GM21528 (cell line): Measurements from ENCODE around the gene TTBK2.
"Not testable (repeated sequence)": the region's sequence is repeated elsewhere in the genome, so short reads cannot be mapped to it uniquely, and the experiment has no call there.

ENCODE experiments used
- ATAC-seq: cut with Tn5 transposase; IDR thresholded peaks from one replicate; pipeline ENCODE4 v1.9.1; 2021; ENCODE audit warnings: mild to moderate bottlenecking, moderate library complexity; ENCODE audit not compliant: unreplicated experiment, low FRiP score

TTBK2 gene

DNA sequence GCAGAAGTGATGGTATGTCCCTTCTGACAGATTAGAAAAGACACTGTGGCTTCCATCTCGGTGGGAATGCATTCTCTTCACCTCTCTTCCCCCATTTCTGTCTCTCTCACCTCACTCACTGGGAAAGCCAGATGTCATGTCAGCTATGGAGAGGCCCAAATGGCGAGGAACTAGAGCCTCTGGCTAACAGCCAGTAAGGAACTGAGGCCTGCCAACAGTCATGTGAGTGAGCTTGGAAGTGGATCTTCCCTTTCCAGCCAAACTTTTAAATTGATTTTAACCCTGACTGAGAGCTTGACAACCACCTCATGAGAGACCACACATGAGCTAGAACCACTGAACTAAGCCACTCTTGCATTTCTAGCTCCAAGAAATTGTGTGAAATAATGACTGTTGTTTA lies 148.4 kb downstream of the TTBK2 start:
- no peak for ATAC-seq

DNA sequence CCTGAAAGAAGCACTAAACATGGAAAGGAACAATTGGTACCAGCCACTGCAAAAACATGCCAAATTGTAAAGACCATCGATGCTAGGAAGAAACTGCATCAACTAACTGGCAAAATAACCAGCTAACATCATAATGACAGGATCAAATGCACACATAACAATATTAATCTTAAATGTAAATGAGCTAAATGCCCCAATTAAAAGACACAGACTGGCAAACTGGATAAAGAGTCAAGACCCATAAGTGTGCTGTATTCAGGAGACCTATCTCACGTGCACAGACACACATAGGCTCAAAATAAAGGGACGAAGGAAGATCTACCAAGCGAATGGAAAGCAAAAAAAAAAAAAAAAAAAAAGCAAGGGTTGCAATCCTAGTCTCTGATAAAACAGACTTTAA lies 154.5 kb downstream of the TTBK2 start:
- not testable (repeated sequence) for ATAC-seq

- not testable (repeated sequence) for ATAC-seq
These were observed 156.3 kb downstream of the TTBK2 start for GRCh38 chr15:42764154-42764731.

DNA sequence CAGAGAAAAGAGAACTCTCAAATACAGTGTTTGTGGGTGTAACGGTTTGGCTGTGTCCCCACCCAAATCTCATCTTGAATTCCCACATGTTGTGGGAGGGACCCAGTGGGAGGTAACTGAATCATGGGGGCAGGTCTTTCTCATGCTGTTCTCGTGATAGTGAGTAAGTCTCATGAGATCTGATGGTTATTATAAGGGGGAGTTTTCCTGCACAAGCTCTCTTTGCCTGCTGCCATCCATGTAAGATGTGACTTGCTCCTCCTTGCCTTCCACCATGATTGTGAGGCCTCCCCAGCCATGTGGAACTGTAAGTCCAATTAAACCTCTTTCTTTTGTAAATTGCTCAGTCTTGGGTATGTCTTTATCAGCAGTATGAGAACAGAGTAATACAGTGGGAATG lies 158.8 kb downstream of the TTBK2 start:
- not testable (repeated sequence) for ATAC-seq

- ATAC-seq = no peak
These were observed 159.8 kb downstream of the TTBK2 start for GRCh38 chr15:42760759-42761158.

- no peak for ATAC-seq
These were observed 161.5 kb downstream of the TTBK2 start for GRCh38 chr15:42759093-42759492.

DNA sequence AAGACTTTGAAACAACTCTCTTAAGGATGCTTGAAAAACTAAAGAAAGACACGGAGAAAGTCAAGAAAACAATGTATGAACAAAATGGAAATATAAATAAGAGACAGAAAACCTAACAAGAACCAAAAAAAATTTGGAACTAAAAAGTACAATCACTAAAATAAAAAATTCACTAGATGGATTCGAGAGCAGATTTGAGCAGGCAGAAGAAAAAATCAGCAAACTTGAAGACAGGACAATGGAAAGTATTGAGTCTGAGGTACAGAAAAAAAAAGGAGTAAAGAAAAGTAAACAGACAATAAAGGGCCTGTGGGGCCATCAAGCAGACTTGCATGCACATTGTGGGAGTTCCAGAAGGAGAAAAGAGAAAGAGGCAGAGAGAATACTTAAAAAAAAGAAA lies 170.3 kb downstream of the TTBK2 start:
- no peak for ATAC-seq

- no peak for ATAC-seq
These were observed 171.3 kb downstream of the TTBK2 start for GRCh38 chr15:42749266-42749665.

DNA sequence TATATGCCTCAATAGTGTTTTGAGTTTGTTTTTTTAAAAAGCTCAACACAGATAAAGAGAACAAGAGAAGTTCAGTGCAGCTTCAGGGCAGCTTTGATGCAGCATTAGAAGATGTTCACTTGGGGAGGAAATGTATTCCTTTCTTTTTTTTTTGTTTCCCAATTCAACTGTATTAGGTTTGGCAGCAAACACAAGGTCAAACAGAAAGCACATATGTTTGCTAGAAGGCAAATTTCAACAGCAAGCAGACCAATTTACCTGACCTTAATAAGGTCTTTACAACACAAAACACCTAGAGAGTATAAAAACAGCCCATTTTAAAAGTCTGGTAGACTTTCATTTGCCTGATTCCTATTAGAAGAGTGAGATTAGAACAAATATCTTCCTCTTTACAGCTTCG lies 176.4 kb downstream of the TTBK2 start:
- no peak for ATAC-seq

- no peak for ATAC-seq
These were observed 178.4 kb downstream of the TTBK2 start for GRCh38 chr15:42742149-42742548.

GRCh38 chr15:42741710-42742109 lies 178.9 kb downstream of the TTBK2 start:
- no peak for ATAC-seq

GRCh38 chr15:42737529-42738328 lies 182.8 kb downstream of the TTBK2 start:
- ATAC-seq = peak; percentile 4

DNA sequence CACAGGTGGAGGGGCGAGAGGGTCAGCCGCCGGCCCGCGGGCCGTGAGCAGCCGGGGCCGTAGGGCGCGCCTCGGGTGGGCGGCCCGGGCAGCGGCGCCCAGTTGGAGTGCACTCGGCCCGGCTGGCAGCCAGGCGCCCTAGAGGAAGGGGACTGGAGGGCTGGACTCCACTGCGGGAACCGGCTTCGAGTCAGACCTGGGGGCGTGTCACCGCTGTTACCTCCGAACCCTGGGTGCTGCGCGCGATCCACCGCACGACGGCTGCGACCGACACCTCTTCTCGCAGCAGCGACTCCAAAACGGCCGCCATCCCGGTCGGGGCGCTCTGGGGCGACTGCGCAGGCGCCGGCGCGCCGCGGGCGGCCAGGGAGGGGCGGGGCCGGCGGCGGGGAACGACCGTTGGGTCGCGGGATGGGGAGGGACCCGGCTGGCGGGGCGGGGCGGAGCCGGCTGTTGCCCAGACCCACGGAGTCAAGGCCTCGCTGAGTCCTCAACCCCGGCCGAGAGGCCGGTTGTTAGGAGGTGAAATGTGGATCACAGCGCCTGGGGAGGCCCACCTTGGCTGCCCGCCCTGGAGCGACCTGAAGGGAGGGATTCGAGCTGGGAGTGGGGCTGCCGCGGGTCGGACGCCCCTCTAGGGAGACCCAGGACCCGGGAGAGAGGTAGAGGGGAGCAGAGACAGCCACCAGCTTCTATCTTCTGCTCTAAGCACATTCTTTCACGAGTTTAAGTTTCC lies 183.6 kb downstream of the TTBK2 start, which contains the start of gene CDAN1:
Gene CDAN1, minus strand, starts transcription at position 336 of the 736 bp plus-strand sequence. Its CDS starts 26 bp downstream, at position 310.
- ATAC-seq = peak; percentile 74

GRCh38 chr15:42736178-42736792 lies 184.3 kb downstream of the TTBK2 start:
- peak; percentile 34 for ATAC-seq

GRCh38 chr15:42735382-42736165 lies 185.0 kb downstream of the TTBK2 start:
- no peak for ATAC-seq

- no peak for ATAC-seq
These were observed 186.4 kb downstream of the TTBK2 start for GRCh38 chr15:42734076-42734672.

DNA sequence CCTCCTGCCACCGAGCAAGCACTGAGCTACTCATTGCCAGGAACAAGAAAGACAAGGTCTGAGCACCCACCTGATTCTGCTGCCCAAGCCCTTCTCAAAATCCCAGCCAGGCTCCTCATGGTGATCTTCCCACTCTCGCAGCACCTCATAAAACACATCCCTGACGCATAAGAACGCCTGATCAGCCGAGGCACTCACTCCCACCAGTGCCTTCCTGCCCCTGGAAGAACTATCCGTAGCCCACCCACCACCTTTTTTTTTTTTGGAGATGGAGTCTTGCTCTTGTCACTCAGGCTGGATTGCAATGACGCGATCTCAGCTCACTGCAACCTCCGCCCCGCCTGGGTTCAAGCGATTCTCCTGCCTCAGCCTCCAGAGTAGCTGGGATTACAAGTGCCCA lies 187.6 kb downstream of the TTBK2 start:
- no peak for ATAC-seq

DNA sequence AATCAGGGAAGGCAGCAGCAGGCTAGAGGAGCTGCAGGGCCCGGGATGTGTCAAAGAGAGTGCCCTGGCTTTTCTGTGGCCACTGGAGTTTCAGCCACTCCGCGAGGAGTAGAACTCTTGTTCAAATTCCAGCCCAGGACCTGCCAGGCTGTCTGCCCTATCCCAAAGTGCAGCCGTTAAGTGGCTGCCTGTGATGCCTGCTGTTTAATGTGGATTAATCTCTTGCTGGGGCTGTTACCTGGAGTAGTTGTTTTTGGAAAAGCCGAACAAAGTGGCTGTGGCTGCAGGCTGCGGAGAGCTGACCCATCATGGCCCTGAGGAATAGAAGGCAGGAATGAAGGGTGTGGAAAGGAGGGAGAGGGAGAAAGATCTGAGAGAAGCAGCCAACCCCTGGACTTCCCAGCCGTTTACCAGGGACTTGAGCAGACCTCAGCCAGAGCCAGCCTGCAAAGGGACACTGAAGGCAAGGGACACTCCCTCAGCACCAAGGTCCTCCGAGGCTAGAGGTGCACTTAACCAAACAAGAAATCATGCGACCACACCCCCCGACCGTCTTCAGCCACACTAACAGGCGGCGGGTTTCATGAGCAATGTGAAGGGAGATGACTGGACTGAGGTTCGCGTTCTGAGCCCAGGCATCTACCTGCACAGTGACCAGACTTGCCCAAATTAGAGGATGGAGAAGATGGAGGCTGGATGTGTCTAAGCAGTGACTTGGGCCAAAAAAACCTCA lies 188.3 kb downstream of the TTBK2 start:
- ATAC-seq = no peak

DNA sequence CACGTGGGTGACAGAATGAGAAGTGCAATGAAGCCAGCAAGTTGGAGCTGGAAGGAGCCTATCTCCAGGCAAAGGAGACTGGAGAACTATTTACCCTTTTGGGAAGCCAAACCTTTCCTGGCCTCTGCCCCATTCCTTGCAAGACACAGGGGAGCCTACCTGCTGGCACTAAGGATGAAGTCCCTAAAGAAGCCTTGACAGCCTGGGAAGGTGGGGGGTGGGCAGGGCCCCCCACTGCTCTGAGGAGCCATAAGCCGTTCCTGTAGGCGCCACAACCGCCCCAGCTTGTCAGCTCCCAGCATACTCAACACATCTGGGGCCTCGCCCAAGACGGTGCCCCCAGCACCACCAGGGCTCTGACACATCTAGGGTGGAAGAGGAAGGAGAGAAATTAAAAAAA lies 189.1 kb downstream of the TTBK2 start:
- no peak for ATAC-seq
